HFF-Myc (cell line): Measurements from ENCODE around the gene ZNF35.
A peak's percentile ranks its signal among the peaks of the same experiment; 100 is the strongest.

Source experiments
- DNase-seq: peaks from one replicate; pipeline ENCODE4 v3.0.0-alpha.2; 2011; ENCODE audit warnings: low read depth; ENCODE audit errors: extremely low read depth
- H3K4me3 ChIP-seq: replicated peaks from 2 replicates; pipeline ENCODE4 v1.5.1; 2011; ENCODE audit warnings: low read depth, mild to moderate bottlenecking, control low read depth, low read length
- CTCF ChIP-seq: IDR thresholded peaks from 2 replicates; pipeline ENCODE4 v1.5.1; 2012; ENCODE audit warnings: mild to moderate bottlenecking, low read depth, low read length, control low read depth; ENCODE audit errors: missing control alignments

The ZNF35 gene

GRCh38 chr3:44642337-44642736, 6.2 kb upstream of the ZNF35 start:
- no peak for DNase-seq
- H3K4me3 ChIP-seq, result no peak overlapping the region
- no peak for TF ChIP-seq CTCF

GRCh38 chr3:44643024-44643423, 5.5 kb upstream of the ZNF35 start:
- H3K4me3 ChIP-seq, result no peak overlapping the region
- DNase-seq, result no peak
- TF ChIP-seq CTCF, result no peak

- no peak for DNase-seq
- no peak overlapping the region for H3K4me3 ChIP-seq
- TF ChIP-seq CTCF, result no peak
Measured at GRCh38 chr3:44647771-44648170, 761 bp upstream of the ZNF35 start.

GRCh38 chr3:44649709-44650108, 1.2 kb downstream of the ZNF35 start:
- H3K4me3 ChIP-seq, result peak overlapping the region; percentile 81
- no peak for TF ChIP-seq CTCF
- no peak for DNase-seq

GRCh38 chr3:44654039-44654438, 5.5 kb downstream of the ZNF35 start:
- no peak for DNase-seq
- no peak overlapping the region for H3K4me3 ChIP-seq
- TF ChIP-seq CTCF, result no peak

- no peak for TF ChIP-seq CTCF
- no peak overlapping the region for H3K4me3 ChIP-seq
- no peak for DNase-seq
Measured at GRCh38 chr3:44659015-44659414, 10.5 kb downstream of the ZNF35 start.

- DNase-seq, result no peak
- TF ChIP-seq CTCF, result no peak
- no peak overlapping the region for H3K4me3 ChIP-seq
Measured at GRCh38 chr3:44659434-44659833, 10.9 kb downstream of the ZNF35 start.
